Right atrium auricular region (tissue), 2 donors: ENCODE data around the gene OR4A16. TPM values are rescaled to one million over a fixed set of nuclear protein-coding genes. Genes with fewer than 3 reads are reported as not detected.

Experiments
- DNase-seq: peaks from one replicate; pipeline ENCODE4 v3.0.0-alpha.2; 2019; ENCODE audit warnings: low spot score
- H3K27ac ChIP-seq, 2 donors: fragments of 200-600 bp; sonication (generic); 1 replicate in 1 of 2; 2 replicates in 1 of 2; pipeline ENCODE4 v1.5.1; 2016 to 2019
- H3K27me3 ChIP-seq, 2 donors: fragments of 200-600 bp; sonication (generic); one replicate each; pipeline versions ENCODE4 v1.5.1 to v1.6.0; 2017 to 2019
- H3K36me3 ChIP-seq: fragments of 200-600 bp; sonication (generic); one replicate; pipeline ENCODE4 v1.5.1; 2016
- H3K4me1 ChIP-seq, 2 donors: fragments of 200-600 bp; sonication (generic); one replicate each; pipeline versions ENCODE4 v1.5.1 to v1.6.0; 2017 to 2019
- H3K4me3 ChIP-seq, 2 donors: fragments of 200-600 bp; sonication (generic); 1 replicate in 1 of 2; 2 replicates in 1 of 2; pipeline ENCODE4 v1.5.1; 2017 to 2019; ENCODE audit warnings: mild to moderate bottlenecking in 1 of 2, moderate library complexity in 1 of 2
- H3K9me3 ChIP-seq, 2 donors: fragments of 200-600 bp; sonication (generic); one replicate each; pipeline ENCODE4 v1.5.1; 2019
- CTCF ChIP-seq, 2 donors: fragments of 200-600 bp; sonication (generic); IDR thresholded peaks; one replicate each; pipeline ENCODE4 v1.5.1; 2019; ENCODE audit warnings: antibody characterized with exemption in 2 of 2
- total RNA-seq, 2 donors: library from RNA; depleted of rRNA; stranded (reverse); fragments of >200 nt; gene quantifications; one replicate each; pipeline ENCODE4 v1.1.0, GENCODE V29; 2016

The OR4A16 gene
- total RNA-seq: not detected

GRCh38 chr11:55342901-55343300 lies at the start of gene OR4A16:
Gene OR4A16, plus strand, starts transcription at chr11:55343201. Its CDS starts 0 bp downstream, at chr11:55343201.
- no peak for DNase-seq
- Histone ChIP-seq H3K4me1 (no peaks in the 10 kb centered on the region), H3K36me3 (no peaks in the 10 kb centered on the region), H3K27ac (no peak within 1 kb of the TSS), H3K9me3 (no peaks in the 10 kb centered on the region), H3K27me3 (no peaks in the 10 kb centered on the region), H3K4me3 (no peak within 1 kb of the TSS)
- TF ChIP-seq CTCF (IDR thresholded peaks at IDR 0.05): no peak

GRCh38 chr11:55324500-55324899 lies 18.5 kb upstream of the OR4A16 start:
- DNase-seq: no peak
- H3K36me3 ChIP-seq: no peaks in the 10 kb centered on the region
- H3K27ac ChIP-seq: no peak overlapping the region
- H3K4me3 ChIP-seq: no peak overlapping the region
- no peaks in the 10 kb centered on the region for H3K4me1 ChIP-seq
- H3K9me3 ChIP-seq: peaks cover 0 to 5% of the 10 kb centered on the region in 2 donors
- TF ChIP-seq CTCF (IDR thresholded peaks at IDR 0.05): no peak
- H3K27me3 ChIP-seq: no peaks in the 10 kb centered on the region

GRCh38 chr11:55345306-55345705 lies 2.3 kb downstream of the OR4A16 start:
- H3K27ac ChIP-seq: no peak overlapping the region
- H3K36me3 ChIP-seq: no peaks in the 10 kb centered on the region
- no peaks in the 10 kb centered on the region for H3K9me3 ChIP-seq
- no peak for TF ChIP-seq CTCF (IDR thresholded peaks at IDR 0.05)
- no peaks in the 10 kb centered on the region for H3K27me3 ChIP-seq
- no peaks in the 10 kb centered on the region for H3K4me1 ChIP-seq
- no peak overlapping the region for H3K4me3 ChIP-seq
- no peak for DNase-seq

GRCh38 chr11:55349032-55349431 lies 6.0 kb downstream of the OR4A16 start:
- H3K4me1 ChIP-seq: no peaks in the 10 kb centered on the region
- no peak for TF ChIP-seq CTCF (IDR thresholded peaks at IDR 0.05)
- DNase-seq: no peak
- no peaks in the 10 kb centered on the region for H3K27me3 ChIP-seq
- H3K27ac ChIP-seq: no peak overlapping the region
- H3K9me3 ChIP-seq: no peaks in the 10 kb centered on the region
- no peak overlapping the region for H3K4me3 ChIP-seq
- no peaks in the 10 kb centered on the region for H3K36me3 ChIP-seq

GRCh38 chr11:55357560-55358184 lies 14.7 kb downstream of the OR4A16 start:
- Histone ChIP-seq H3K27me3 (no peaks in the 10 kb centered on the region), H3K27ac (no peak overlapping the region), H3K36me3 (no peaks in the 10 kb centered on the region), H3K4me1 (no peaks in the 10 kb centered on the region), H3K4me3 (no peak overlapping the region), H3K9me3 (no peaks in the 10 kb centered on the region)
- TF ChIP-seq CTCF (IDR thresholded peaks at IDR 0.05): no peak
- DNase-seq: no peak

- no peak within 1 kb of the TSS for H3K4me3 ChIP-seq
- no peak for DNase-seq
Observed at GRCh38 chr11:55367674-55368073, 24.7 kb downstream of the OR4A16 start, which contains the start of gene OR4A15. Gene OR4A15, plus strand, starts transcription at chr11:55367974. Its CDS starts 0 bp downstream, at chr11:55367974.

More at GRCh38 chr11:55367674-55368073, 24.7 kb downstream of the OR4A16 start, which contains the start of gene OR4A15:
- Histone ChIP-seq H3K36me3 (no peaks in the 10 kb centered on the region), H3K27ac (no peak within 1 kb of the TSS), H3K4me1 (no peaks in the 10 kb centered on the region), H3K27me3 (no peaks in the 10 kb centered on the region), H3K9me3 (no peaks in the 10 kb centered on the region)
- no peak for TF ChIP-seq CTCF (IDR thresholded peaks at IDR 0.05)
